Renal pelvis (tissue), 12 donors: ENCODE results near the gene CCT5. TPM values are rescaled to one million over a fixed set of nuclear protein-coding genes. Genes with fewer than 3 reads are reported as not detected.

Experiments used
- DNase-seq: peaks from one replicate; pipeline ENCODE4 v3.0.0-alpha.2; 2013
- long read RNA-seq, 16 experiments: transcript quantifications; one replicate each; lab custom pipeline, GENCODE V29; 2026
- polyA plus RNA-seq, 3 donors: library from polyadenylated mRNA; unstranded; fragments of 120-200 nt; gene quantifications; one replicate each; pipeline ENCODE4 v1.2.1, GENCODE V29; 2013; ENCODE audit not compliant: insufficient read length in 3 of 3

The CCT5 gene
- 100 to 1,000 TPM; 242 to 295 (median 281) TPM for polyA plus RNA-seq
- long read RNA-seq, donor 1, transcript CCT5-212 (2 exons, 568 nt): minor isoform, 11 of 199 reads
- long read RNA-seq, donor 1, transcript CCT5-201 (11 exons, 3,675 nt): major isoform, 81 of 199 reads
- long read RNA-seq, donor 1, transcript CCT5-206 (3 exons, 555 nt): minor isoform, 6 of 199 reads
- long read RNA-seq, donor 1, partial matches to known transcripts: 99 of 199 reads
- long read RNA-seq, donor 1, other reads (novel, unspliced or antisense): 0 of 199 reads
- long read RNA-seq, donor 2, transcript CCT5-210 (3 exons, 1,091 nt): minor isoform, 6 of 338 reads
- long read RNA-seq, donor 2, transcript CCT5-212 (2 exons, 568 nt): minor isoform, 36 of 338 reads
- long read RNA-seq, donor 2, transcript CCT5-201 (11 exons, 3,675 nt): major isoform, 95 of 338 reads
- long read RNA-seq, donor 2, partial matches to known transcripts: 199 of 338 reads
- long read RNA-seq, donor 2, other reads (novel, unspliced or antisense): 0 of 338 reads
- long read RNA-seq, donor 3, transcript CCT5-212 (2 exons, 568 nt): minor isoform, 22 of 201 reads
- long read RNA-seq, donor 3, transcript CCT5-201 (11 exons, 3,675 nt): major isoform, 72 of 201 reads
- long read RNA-seq, donor 3, partial matches to known transcripts: 104 of 201 reads
- long read RNA-seq, donor 3, other reads (novel, unspliced or antisense): 0 of 201 reads
- long read RNA-seq, donor 4, transcript CCT5-201 (11 exons, 3,675 nt): major isoform, 79 of 286 reads
- long read RNA-seq, donor 4, transcript CCT5-212 (2 exons, 568 nt): minor isoform, 31 of 286 reads
- long read RNA-seq, donor 4, partial matches to known transcripts: 133 of 286 reads
- long read RNA-seq, donor 4, other reads (novel, unspliced or antisense): 36 of 286 reads
- long read RNA-seq, donor 5, transcript CCT5-212 (2 exons, 568 nt): minor isoform, 20 of 117 reads
- long read RNA-seq, donor 5, transcript CCT5-201 (11 exons, 3,675 nt): major isoform, 42 of 117 reads
- long read RNA-seq, donor 5, partial matches to known transcripts: 53 of 117 reads
- long read RNA-seq, donor 5, other reads (novel, unspliced or antisense): 0 of 117 reads
- long read RNA-seq, donor 6, transcript CCT5-212 (2 exons, 568 nt): minor isoform, 41 of 250 reads
- long read RNA-seq, donor 6, transcript CCT5-201 (11 exons, 3,675 nt): major isoform, 60 of 250 reads
- long read RNA-seq, donor 6, partial matches to known transcripts: 147 of 250 reads
- long read RNA-seq, donor 6, other reads (novel, unspliced or antisense): 0 of 250 reads
- long read RNA-seq, donor 7, transcript CCT5-210 (3 exons, 1,091 nt): minor isoform, 5 of 282 reads
- long read RNA-seq, donor 7, transcript CCT5-201 (11 exons, 3,675 nt): major isoform, 66 of 282 reads
- long read RNA-seq, donor 7, transcript CCT5-212 (2 exons, 568 nt): minor isoform, 30 of 282 reads
- long read RNA-seq, donor 7, partial matches to known transcripts: 140 of 282 reads
- long read RNA-seq, donor 7, other reads (novel, unspliced or antisense): 38 of 282 reads
- long read RNA-seq, donor 8, transcript CCT5-212 (2 exons, 568 nt): minor isoform, 7 of 57 reads
- long read RNA-seq, donor 8, transcript CCT5-201 (11 exons, 3,675 nt): major isoform, 24 of 57 reads
- long read RNA-seq, donor 8, partial matches to known transcripts: 23 of 57 reads
- long read RNA-seq, donor 8, other reads (novel, unspliced or antisense): 0 of 57 reads
- long read RNA-seq, donor 9, transcript CCT5-212 (2 exons, 568 nt): minor isoform, 30 of 281 reads
- long read RNA-seq, donor 9, transcript CCT5-201 (11 exons, 3,675 nt): major isoform, 86 of 281 reads
- long read RNA-seq, donor 9, partial matches to known transcripts: 162 of 281 reads
- long read RNA-seq, donor 9, other reads (novel, unspliced or antisense): 0 of 281 reads
- long read RNA-seq, donor 10, transcript CCT5-201 (11 exons, 3,675 nt): major isoform, 58 of 172 reads
- long read RNA-seq, donor 10, transcript CCT5-212 (2 exons, 568 nt): minor isoform, 16 of 172 reads
- long read RNA-seq, donor 10, partial matches to known transcripts: 96 of 172 reads
- long read RNA-seq, donor 10, other reads (novel, unspliced or antisense): 0 of 172 reads
- long read RNA-seq, donor 11, transcript CCT5-212 (2 exons, 568 nt): minor isoform, 19 of 129 reads
- long read RNA-seq, donor 11, transcript CCT5-201 (11 exons, 3,675 nt): major isoform, 47 of 129 reads
- long read RNA-seq, donor 11, partial matches to known transcripts: 58 of 129 reads
- long read RNA-seq, donor 11, other reads (novel, unspliced or antisense): 0 of 129 reads
- long read RNA-seq, donor 12, transcript CCT5-212 (2 exons, 568 nt): minor isoform, 30 of 292 reads
- long read RNA-seq, donor 12, transcript CCT5-201 (11 exons, 3,675 nt): major isoform, 95 of 292 reads
- long read RNA-seq, donor 12, partial matches to known transcripts: 162 of 292 reads
- long read RNA-seq, donor 12, other reads (novel, unspliced or antisense): 0 of 292 reads
- long read RNA-seq, donor 13, transcript CCT5-201 (11 exons, 3,675 nt): major isoform, 31 of 138 reads
- long read RNA-seq, donor 13, transcript CCT5-212 (2 exons, 568 nt): minor isoform, 22 of 138 reads
- long read RNA-seq, donor 13, partial matches to known transcripts: 82 of 138 reads
- long read RNA-seq, donor 13, other reads (novel, unspliced or antisense): 0 of 138 reads
- long read RNA-seq, donor 14, transcript CCT5-210 (3 exons, 1,091 nt): minor isoform, 5 of 322 reads
- long read RNA-seq, donor 14, transcript CCT5-201 (11 exons, 3,675 nt): major isoform, 76 of 322 reads
- long read RNA-seq, donor 14, transcript CCT5-212 (2 exons, 568 nt): minor isoform, 51 of 322 reads
- long read RNA-seq, donor 14, partial matches to known transcripts: 188 of 322 reads
- long read RNA-seq, donor 14, other reads (novel, unspliced or antisense): 0 of 322 reads
- long read RNA-seq, donor 15, transcript CCT5-212 (2 exons, 568 nt): minor isoform, 16 of 503 reads
- long read RNA-seq, donor 15, transcript CCT5-201 (11 exons, 3,675 nt): major isoform, 77 of 503 reads
- long read RNA-seq, donor 15, partial matches to known transcripts: 198 of 503 reads
- long read RNA-seq, donor 15, other reads (novel, unspliced or antisense): 208 of 503 reads
- long read RNA-seq, donor 16, transcript CCT5-212 (2 exons, 568 nt): minor isoform, 25 of 334 reads
- long read RNA-seq, donor 16, transcript CCT5-201 (11 exons, 3,675 nt): major isoform, 94 of 334 reads
- long read RNA-seq, donor 16, partial matches to known transcripts: 161 of 334 reads
- long read RNA-seq, donor 16, other reads (novel, unspliced or antisense): 48 of 334 reads

DNA sequence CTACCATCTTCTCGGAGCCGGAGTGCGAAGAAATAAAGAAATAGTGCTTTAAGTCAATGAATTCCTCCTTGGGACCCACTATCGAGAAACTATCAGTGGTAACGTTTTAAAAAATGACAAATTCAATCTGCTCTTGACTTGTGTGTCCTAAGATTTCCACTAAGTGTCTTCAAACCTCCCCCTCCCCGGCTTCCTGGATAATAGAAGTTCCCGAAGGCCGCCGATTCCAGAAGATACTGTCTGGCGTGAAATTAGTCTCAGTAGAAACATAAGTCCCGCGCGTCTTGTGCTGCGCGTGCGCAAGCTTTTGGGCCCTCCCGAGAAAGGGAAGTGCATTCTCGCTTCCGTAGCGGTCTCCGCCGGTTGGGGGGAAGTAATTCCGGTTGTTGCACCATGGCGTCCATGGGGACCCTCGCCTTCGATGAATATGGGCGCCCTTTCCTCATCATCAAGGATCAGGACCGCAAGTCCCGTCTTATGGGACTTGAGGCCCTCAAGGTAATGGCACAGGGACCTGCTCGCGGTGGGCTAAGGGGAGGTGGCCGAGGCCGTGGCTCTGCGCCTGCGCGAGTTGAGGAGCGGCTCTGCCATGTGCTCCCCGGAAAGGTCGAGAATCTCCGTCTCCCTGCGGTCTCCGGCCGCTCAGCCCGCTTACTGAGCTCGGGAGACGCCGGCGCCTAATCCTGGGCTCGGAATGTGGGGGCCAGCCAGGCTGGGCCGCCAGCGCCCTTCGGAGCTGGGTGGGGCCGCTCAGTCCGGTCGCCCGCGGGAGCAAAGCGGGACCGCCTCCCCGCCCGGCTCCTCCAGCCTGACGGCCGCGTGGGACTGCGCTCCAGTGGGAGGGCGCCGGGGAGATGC lies at the start of gene CCT5:
TSS of gene CCT5 (plus strand) at position 333 of the 858 bp plus-strand sequence. CDS start at position 394, 61 bp downstream.
- DNase-seq: peak; percentile 97

DNA sequence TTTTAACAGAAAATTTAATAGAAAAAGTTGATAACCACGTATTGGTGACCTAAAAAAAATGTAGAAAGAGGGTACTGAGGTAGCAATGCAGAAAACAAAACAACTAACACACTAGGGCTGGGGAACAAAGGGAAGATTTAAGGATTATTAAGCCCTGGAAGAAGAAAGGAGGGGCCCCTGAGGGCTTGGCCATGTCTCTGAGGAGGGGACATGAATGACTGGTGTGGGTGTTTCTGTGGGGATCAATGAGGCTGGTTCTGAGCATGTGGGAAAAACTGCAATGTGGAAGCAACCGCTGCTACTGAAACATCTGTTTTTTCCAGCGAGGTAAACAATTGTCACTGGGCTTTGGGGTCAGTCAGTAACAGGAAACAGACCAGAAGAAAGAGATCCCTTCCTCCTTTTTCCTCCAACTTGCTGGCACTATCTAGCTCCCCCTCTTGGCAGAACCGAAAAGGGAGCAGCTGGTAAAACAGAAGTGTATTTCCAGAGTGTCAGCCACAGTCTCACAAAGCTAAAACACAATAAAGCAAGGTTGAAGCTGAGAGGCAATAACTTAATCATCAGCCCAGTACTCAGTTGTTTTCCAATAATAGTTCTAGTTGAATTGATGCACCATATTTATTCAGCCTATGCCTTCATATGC lies 48.7 kb upstream of the CCT5 start:
- no peak for DNase-seq

- no peak for DNase-seq
These were observed 47.8 kb upstream of the CCT5 start for GRCh38 chr5:10202089-10202910.

DNA sequence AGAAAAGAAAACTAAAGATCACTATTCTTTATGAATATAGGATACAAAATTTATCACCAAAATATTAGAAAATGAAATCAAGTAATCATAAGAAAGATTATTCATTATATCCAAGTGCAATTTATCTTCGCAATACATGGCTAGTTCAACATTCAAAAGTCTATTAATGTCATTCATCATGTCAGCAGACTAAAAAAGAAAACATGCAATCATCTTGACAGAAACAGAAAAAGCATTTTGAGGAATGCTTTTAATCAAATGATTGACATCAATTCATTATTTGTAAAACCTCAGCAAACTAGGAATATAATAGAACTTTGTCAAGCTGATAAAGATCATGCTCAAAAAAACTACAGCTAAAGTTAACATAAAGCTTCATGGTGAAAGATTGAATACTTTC lies 41.1 kb upstream of the CCT5 start:
- no peak for DNase-seq

GRCh38 chr5:10213316-10213715 lies 36.8 kb upstream of the CCT5 start:
- DNase-seq: no peak

- no peak for DNase-seq
These were observed 36.0 kb upstream of the CCT5 start for GRCh38 chr5:10214041-10214440.

DNA sequence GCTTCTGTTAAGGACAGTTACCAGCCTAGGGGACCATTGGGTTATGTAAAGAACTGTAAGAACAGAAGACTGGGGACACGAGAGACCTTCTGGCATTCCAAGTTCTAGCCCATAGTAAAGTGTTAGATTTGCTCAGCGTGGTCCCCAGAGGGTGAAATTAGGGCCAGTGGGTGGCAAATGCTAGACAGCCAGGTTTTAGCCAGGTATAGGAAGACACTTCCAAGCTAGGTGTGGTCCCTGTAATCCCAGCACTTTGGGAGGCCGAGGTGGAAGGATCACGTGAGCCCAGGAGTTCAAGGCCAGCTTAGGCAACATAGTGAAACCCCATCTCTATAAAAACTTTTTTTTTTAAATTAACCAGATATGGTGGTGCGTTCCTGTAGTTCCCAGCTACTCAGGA lies 34.7 kb upstream of the CCT5 start:
- no peak for DNase-seq

DNA sequence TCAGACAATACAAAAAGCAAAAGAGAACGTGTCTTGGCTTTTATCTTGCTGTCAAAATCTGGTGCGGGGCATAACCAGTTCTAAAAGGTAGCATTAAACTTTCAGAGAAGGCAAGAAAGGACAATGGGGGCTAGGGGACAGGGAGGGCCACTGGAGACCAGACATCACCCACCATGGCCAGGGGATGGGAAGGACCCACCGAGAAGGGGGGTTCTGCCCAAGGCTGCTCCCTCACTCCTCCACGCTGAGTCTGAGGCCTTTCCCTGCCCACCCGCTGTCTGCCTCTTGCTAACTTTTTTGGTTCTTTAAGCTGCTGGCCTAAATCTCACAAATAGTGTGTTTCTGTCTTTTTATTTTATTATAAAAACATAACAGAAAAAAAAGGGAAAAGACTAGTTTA lies 34.0 kb upstream of the CCT5 start:
- no peak for DNase-seq

DNA sequence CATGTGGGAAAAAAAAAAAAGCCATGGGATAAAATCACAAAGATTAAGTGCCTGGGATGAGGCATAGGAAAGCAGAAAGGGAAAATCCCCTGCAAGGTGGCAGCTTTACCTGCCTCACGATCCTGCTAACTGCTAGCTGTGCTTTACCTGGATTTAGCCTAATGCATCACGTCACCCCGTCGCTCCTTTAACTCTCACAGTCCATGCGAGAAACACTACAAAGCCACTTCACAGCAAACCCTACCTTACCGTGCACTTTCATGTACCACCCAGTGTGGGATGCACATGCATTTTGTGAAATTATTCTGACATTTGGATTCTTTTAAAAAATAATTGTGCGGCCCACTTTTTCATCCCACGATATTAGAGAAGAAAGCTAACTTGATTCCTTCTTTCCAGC lies 31.4 kb upstream of the CCT5 start:
- no peak for DNase-seq

- no peak for DNase-seq
These were observed 31.0 kb upstream of the CCT5 start for GRCh38 chr5:10219068-10219467.

- DNase-seq: no peak
These were observed 29.8 kb upstream of the CCT5 start for GRCh38 chr5:10220248-10220647.

- DNase-seq: no peak
These were observed 27.8 kb upstream of the CCT5 start for GRCh38 chr5:10222326-10222725.

DNA sequence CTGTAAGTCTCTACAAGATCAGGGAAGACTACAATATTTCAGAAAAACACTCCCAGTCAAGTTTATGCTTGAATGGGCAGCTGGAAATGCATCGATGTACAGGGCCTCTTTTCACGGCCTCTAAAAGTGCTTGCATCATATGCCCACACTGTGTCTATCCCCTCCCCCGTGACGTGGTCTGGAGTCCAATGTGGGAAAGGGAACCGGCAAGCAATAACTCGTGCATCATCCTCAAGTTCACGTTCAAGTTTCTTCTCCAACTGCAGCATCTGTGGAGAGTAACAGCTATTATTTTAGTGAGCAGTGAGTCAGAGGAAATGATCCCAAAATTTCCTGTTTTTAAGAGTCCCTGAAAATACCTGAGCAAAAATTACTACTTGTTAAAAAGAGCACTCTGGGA lies 22.7 kb upstream of the CCT5 start:
- DNase-seq: no peak

GRCh38 chr5:10228288-10228687 lies 21.8 kb upstream of the CCT5 start:
- DNase-seq: no peak
